Measurements from ENCODE around the gene CDCA8.

DNA sequence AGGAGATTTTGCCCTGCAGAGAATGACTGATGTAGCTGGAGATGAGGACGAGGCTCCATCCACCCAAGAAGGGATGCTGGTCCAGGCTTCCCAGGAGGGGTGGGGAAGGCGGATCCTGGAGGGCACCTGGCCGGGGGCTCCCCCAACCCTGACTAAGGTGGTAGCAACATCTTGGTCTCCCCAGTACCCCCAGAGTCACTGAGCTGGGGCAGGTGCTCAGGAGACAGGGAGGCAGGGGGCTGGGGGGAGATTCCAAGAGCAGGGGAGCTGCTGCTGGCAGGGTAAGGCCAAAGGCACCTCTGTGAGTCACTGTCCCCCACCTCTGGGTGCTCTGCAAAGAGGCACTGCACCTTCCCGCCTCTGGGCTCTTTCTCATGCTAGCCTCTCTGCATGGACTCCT is 24.0 kb downstream of the CDCA8 start:
- TF ChIP-seq, protein P1, sequence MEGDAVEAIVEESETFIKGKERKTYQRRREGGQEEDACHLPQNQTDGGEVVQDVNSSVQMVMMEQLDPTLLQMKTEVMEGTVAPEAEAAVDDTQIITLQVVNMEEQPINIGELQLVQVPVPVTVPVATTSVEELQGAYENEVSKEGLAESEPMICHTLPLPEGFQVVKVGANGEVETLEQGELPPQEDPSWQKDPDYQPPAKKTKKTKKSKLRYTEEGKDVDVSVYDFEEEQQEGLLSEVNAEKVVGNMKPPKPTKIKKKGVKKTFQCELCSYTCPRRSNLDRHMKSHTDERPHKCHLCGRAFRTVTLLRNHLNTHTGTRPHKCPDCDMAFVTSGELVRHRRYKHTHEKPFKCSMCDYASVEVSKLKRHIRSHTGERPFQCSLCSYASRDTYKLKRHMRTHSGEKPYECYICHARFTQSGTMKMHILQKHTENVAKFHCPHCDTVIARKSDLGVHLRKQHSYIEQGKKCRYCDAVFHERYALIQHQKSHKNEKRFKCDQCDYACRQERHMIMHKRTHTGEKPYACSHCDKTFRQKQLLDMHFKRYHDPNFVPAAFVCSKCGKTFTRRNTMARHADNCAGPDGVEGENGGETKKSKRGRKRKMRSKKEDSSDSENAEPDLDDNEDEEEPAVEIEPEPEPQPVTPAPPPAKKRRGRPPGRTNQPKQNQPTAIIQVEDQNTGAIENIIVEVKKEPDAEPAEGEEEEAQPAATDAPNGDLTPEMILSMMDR (IDR thresholded peaks at IDR 0.05 in 2 of 3, conservative IDR thresholded peaks at IDR 0.05 in 1 of 3; ENCODE audit: borderline replicate concordance in 1 of 3, insufficient read depth in 1 of 3, low read depth in 2 of 3, low read length in 2 of 3), result no peak
- TF ChIP-seq, protein P2, sequence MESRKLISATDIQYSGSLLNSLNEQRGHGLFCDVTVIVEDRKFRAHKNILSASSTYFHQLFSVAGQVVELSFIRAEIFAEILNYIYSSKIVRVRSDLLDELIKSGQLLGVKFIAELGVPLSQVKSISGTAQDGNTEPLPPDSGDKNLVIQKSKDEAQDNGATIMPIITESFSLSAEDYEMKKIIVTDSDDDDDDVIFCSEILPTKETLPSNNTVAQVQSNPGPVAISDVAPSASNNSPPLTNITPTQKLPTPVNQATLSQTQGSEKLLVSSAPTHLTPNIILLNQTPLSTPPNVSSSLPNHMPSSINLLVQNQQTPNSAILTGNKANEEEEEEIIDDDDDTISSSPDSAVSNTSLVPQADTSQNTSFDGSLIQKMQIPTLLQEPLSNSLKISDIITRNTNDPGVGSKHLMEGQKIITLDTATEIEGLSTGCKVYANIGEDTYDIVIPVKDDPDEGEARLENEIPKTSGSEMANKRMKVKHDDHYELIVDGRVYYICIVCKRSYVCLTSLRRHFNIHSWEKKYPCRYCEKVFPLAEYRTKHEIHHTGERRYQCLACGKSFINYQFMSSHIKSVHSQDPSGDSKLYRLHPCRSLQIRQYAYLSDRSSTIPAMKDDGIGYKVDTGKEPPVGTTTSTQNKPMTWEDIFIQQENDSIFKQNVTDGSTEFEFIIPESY (IDR thresholded peaks at IDR 0.05; ENCODE audit: extremely low read depth, insufficient replicate concordance, low read length), result no peak
- TF ChIP-seq EZH2phosphoT487 (IDR thresholded peaks at IDR 0.05; ENCODE audit: borderline replicate concordance), result no peak
- no peak for TF ChIP-seq RAD21 (IDR thresholded peaks at IDR 0.05; ENCODE audit: low read depth)
- no peak for TF ChIP-seq EGR1 (IDR thresholded peaks at IDR 0.05; ENCODE audit: low read depth)
- no peak for TF ChIP-seq POLR2A (IDR thresholded peaks at IDR 0.05; ENCODE audit: borderline replicate concordance, extremely low read depth, insufficient read depth, insufficient read length)
- TF ChIP-seq, protein P3, sequence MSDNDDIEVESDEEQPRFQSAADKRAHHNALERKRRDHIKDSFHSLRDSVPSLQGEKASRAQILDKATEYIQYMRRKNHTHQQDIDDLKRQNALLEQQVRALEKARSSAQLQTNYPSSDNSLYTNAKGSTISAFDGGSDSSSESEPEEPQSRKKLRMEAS (IDR thresholded peaks at IDR 0.05), result no peak
